Neural crest cell (in vitro differentiated cells): ENCODE results near the gene LRRC75A. TPM values are rescaled to one million over a fixed set of nuclear protein-coding genes. Genes with fewer than 3 reads are reported as not detected.

Experiments
- DNase-seq: peaks from one replicate; pipeline ENCODE4 v3.0.0; 2021; ENCODE audit warnings: low read depth, mixed read lengths, low spot score
- H3K27ac Mint-ChIP-seq: one replicate; pipeline ENCODE4 v1.8.0; 2021; ENCODE audit warnings: mild to moderate bottlenecking, mixed read lengths; ENCODE audit not compliant: unreplicated experiment
- H3K27me3 Mint-ChIP-seq: 2 replicates; pipeline ENCODE4 v1.8.0; 2021; ENCODE audit warnings: low read depth, mild to moderate bottlenecking, mixed read lengths
- H3K36me3 Mint-ChIP-seq: 2 replicates; pipeline ENCODE4 v1.8.0; 2021; ENCODE audit warnings: low read depth, mild to moderate bottlenecking, mixed read lengths
- H3K4me1 Mint-ChIP-seq: 2 replicates; pipeline ENCODE4 v1.8.0; 2021; ENCODE audit warnings: mixed read lengths
- H3K4me3 Mint-ChIP-seq: one replicate; pipeline ENCODE4 v1.8.0; 2021; ENCODE audit warnings: mild to moderate bottlenecking, mixed read lengths
- H3K9me3 Mint-ChIP-seq: 2 replicates; pipeline ENCODE4 v1.8.0; 2021; ENCODE audit warnings: mixed read lengths
- CTCF ChIP-seq: fragments of 200-600 bp; sonication (generic); conservative IDR thresholded peaks from 2 replicates; pipeline ENCODE4 v1.5.0; 2021; ENCODE audit warnings: antibody characterized with exemption, mild to moderate bottlenecking
- total RNA-seq: library from RNA; stranded (reverse); gene quantifications from 2 replicates; pipeline ENCODE4 v1.2.1, GENCODE V29; 2021

LRRC75A gene
- total RNA-seq, 1 donor from 2014 or later, result 5.6 TPM

- H3K4me3 Mint-ChIP-seq, result peak overlapping the region; percentile 81
- DNase-seq, result no peak
- H3K27ac Mint-ChIP-seq, result no peak overlapping the region
- H3K9me3 Mint-ChIP-seq, result no peaks in the 10 kb centered on the region
- no peak for TF ChIP-seq CTCF
- peaks cover 43% of the 10 kb centered on the region for H3K27me3 Mint-ChIP-seq
- H3K4me1 Mint-ChIP-seq, result peaks cover 18% of the 10 kb centered on the region
- no peaks in the 10 kb centered on the region for H3K36me3 Mint-ChIP-seq
These were observed 2.1 kb upstream of the LRRC75A start for GRCh38 chr17:16494059-16494458.

GRCh38 chr17:16493531-16494046, 1.6 kb upstream of the LRRC75A start:
- Mint-ChIP-seq H3K4me1 (peaks cover 23% of the 10 kb centered on the region), H3K9me3 (no peaks in the 10 kb centered on the region), H3K27me3 (peaks cover 42% of the 10 kb centered on the region), H3K36me3 (no peaks in the 10 kb centered on the region), H3K4me3 (peak overlapping the region; percentile 81), H3K27ac (no peak overlapping the region)
- no peak for DNase-seq
- no peak for TF ChIP-seq CTCF

DNA sequence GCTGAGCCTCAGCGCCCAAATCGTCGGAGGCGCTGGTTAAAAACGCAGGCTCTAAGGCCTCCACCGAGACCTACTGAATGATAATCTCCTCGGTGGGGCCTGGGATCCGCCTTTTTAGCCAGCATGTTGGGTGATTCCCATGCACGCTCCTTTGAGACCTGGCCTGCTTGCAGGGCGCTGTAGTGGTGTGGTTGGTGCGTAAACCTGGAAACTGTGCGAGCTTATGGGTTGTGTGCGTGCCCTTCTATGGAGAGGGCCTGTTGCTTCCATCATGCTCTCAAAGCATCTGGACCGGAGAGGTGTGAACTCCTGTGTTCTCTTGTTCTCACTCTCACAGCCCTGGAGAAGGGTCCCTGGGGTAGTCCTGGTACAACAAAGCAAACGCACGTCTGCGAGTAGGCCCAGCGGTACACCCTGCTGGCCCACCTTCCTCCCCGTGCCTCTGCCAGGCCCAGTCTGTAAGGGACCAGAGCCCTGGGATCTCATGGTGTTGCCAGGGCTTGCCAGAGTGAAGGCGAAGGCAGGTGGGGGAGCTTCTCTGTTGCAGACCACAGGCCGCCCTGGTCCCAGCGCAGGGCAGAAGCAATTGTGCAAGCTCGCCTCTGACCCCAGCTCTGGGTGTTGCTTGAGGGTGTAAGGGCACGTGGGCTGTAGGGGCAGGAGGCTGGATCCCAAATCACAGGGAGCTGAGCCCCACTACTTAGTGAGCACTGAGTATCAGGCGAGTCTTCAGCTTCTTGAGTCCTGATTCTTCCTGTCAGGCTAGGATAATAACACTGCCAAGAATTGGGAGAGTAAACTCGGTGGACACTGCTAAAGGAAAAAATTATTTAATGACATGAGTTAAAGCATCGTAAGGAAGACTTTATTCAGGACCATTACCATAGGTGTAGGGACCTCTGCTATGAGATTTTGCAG, 879 bp upstream of the LRRC75A start:
- Mint-ChIP-seq H3K9me3 (no peaks in the 10 kb centered on the region), H3K4me1 (peaks cover 30% of the 10 kb centered on the region), H3K4me3 (peak overlapping the region; percentile 81), H3K36me3 (no peaks in the 10 kb centered on the region), H3K27me3 (peaks cover 37% of the 10 kb centered on the region), H3K27ac (no peak overlapping the region)
- DNase-seq, result no peak
- no peak for TF ChIP-seq CTCF

- TF ChIP-seq CTCF, result no peak
- Mint-ChIP-seq H3K36me3 (no peaks in the 10 kb centered on the region), H3K4me1 (peaks cover 42% of the 10 kb centered on the region), H3K4me3 (peak overlapping the region; percentile 74), H3K9me3 (no peaks in the 10 kb centered on the region), H3K27me3 (peaks cover 34% of the 10 kb centered on the region), H3K27ac (no peak overlapping the region)
- no peak for DNase-seq
These were observed 776 bp downstream of the LRRC75A start for GRCh38 chr17:16491131-16491702.

GRCh38 chr17:16489431-16489830, 2.6 kb downstream of the LRRC75A start:
- peak overlapping the region; percentile 24 for H3K4me3 Mint-ChIP-seq
- H3K4me1 Mint-ChIP-seq, result peaks cover 57% of the 10 kb centered on the region
- no peak for DNase-seq
- H3K36me3 Mint-ChIP-seq, result no peaks in the 10 kb centered on the region
- peaks cover 18% of the 10 kb centered on the region for H3K27me3 Mint-ChIP-seq
- TF ChIP-seq CTCF, result no peak
- H3K9me3 Mint-ChIP-seq, result no peaks in the 10 kb centered on the region
- no peak overlapping the region for H3K27ac Mint-ChIP-seq
